ENCODE measurements around the gene GINS1. TPM values are rescaled to one million over a fixed set of nuclear protein-coding genes. Genes with fewer than 3 reads are reported as not detected.
A peak's percentile ranks its signal among the peaks of the same experiment; 100 is the strongest.
"Not testable (repeated sequence)": the region's sequence is repeated elsewhere in the genome, so short reads cannot be mapped to it uniquely, and the experiment has no call there.

The GINS1 gene
- total and polyA plus RNA-seq, 12 donors: 0.30 to 7.0 (median 1.2) TPM

GRCh38 chr20:25397821-25398220, 9.7 kb upstream of the GINS1 start:
- DNase-seq: no peak
- Histone ChIP-seq H3K27ac (no peak overlapping the region), H3K4me3 (no peak overlapping the region), H3K4me1 (replicated peaks in 1 of 2) (no peaks in the 10 kb centered on the region), H3K27me3 (no peaks in the 10 kb centered on the region), H3K9me3 (replicated peaks in 1 of 3) (no peaks in the 10 kb centered on the region), H3K36me3 (replicated peaks in 1 of 2) (no peaks in the 10 kb centered on the region)
- TF ChIP-seq, protein P1, sequence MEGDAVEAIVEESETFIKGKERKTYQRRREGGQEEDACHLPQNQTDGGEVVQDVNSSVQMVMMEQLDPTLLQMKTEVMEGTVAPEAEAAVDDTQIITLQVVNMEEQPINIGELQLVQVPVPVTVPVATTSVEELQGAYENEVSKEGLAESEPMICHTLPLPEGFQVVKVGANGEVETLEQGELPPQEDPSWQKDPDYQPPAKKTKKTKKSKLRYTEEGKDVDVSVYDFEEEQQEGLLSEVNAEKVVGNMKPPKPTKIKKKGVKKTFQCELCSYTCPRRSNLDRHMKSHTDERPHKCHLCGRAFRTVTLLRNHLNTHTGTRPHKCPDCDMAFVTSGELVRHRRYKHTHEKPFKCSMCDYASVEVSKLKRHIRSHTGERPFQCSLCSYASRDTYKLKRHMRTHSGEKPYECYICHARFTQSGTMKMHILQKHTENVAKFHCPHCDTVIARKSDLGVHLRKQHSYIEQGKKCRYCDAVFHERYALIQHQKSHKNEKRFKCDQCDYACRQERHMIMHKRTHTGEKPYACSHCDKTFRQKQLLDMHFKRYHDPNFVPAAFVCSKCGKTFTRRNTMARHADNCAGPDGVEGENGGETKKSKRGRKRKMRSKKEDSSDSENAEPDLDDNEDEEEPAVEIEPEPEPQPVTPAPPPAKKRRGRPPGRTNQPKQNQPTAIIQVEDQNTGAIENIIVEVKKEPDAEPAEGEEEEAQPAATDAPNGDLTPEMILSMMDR (IDR thresholded peaks at IDR 0.05): no peak
- no peak for TF ChIP-seq POLR2A (IDR thresholded peaks at IDR 0.05)
- intact Hi-C loops (cut with DNase I): loop anchor here (5.0 to 10.0 kb wide), 6 partner anchors 101 to 406 kb away; partner anchors contain the start of gene APMAP (in 1 of the 2)
- 52 to 67% (median 64%) methylated on average over 1 of the region's 1 CpG for WGBS, 4 donors

- Histone ChIP-seq H3K4me3 (no peak overlapping the region), H3K27me3 (no peaks in the 10 kb centered on the region), H3K36me3 (replicated peaks in 1 of 2) (no peaks in the 10 kb centered on the region), H3K4me1 (replicated peaks in 1 of 2) (no peaks in the 10 kb centered on the region), H3K9me3 (replicated peaks in 1 of 3) (no peaks in the 10 kb centered on the region), H3K27ac (no peak overlapping the region)
- 38 to 47% (median 42%) methylated on average over 4 of the region's 4 CpGs for WGBS, 4 donors
- TF ChIP-seq, protein P1 (IDR thresholded peaks at IDR 0.05): no peak
- TF ChIP-seq POLR2A (IDR thresholded peaks at IDR 0.05): no peak
- no peak for DNase-seq
- intact Hi-C loops (cut with DNase I): loop anchor here (5.0 to 10.0 kb wide), 6 partner anchors 101 to 406 kb away; partner anchors contain the start of gene APMAP (in 1 of the 2)
These were observed 9.0 kb upstream of the GINS1 start for GRCh38 chr20:25398376-25399036.

- TF ChIP-seq, protein P1 (IDR thresholded peaks at IDR 0.05): peak; percentile 30 to 78 (median 66)
- no peak for TF ChIP-seq POLR2A (IDR thresholded peaks at IDR 0.05)
- DNase-seq: peak; percentile 27 to 82 (median 36)
- H3K27ac ChIP-seq: no peak overlapping the region
- no peak overlapping the region for H3K4me3 ChIP-seq
- no peaks in the 10 kb centered on the region for H3K9me3 ChIP-seq (replicated peaks in 1 of 3)
- WGBS, 4 donors: 8 to 14% (median 11%) methylated on average over 5 of the region's 5 CpGs
- H3K4me1 ChIP-seq (replicated peaks in 1 of 2): no peaks in the 10 kb centered on the region
- no peaks in the 10 kb centered on the region for H3K27me3 ChIP-seq
- intact Hi-C loops (cut with DNase I): loop anchor here (5.0 to 10.0 kb wide), 6 partner anchors 102 to 407 kb away; partner anchors contain the start of gene APMAP (in 1 of the 2)
- no peaks in the 10 kb centered on the region for H3K36me3 ChIP-seq (replicated peaks in 1 of 2)
These were observed 8.4 kb upstream of the GINS1 start for GRCh38 chr20:25399037-25399430.

DNA sequence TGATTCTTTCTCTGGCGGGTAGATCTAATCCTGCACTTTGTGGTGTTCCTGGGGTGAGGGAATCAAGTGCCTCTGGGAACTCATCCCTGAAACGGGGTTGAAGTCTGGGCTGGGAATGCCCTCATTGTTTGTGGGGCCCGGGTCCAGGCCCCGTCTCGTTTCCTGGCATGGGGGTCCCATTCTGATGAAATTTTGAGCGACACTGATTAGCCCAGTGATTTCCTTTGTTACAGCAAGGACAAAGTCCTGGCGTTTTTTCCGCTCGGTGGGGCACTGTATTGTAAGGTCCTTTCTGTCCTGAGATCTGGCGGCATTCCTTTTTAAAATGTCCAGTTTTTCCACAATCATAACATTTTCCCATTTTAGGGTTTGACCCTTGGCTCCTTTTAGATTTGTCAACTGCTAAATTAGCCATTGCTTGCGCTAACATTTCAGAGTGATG, 7.2 kb upstream of the GINS1 start:
- WGBS, 4 donors: 64 to 77% (median 71%) methylated on average over 10 to 11 of the region's 11 CpGs
- H3K27ac ChIP-seq; H3K4me3 ChIP-seq; H3K27me3 ChIP-seq; H3K9me3 ChIP-seq (replicated peaks in 1 of 3); intact Hi-C loops (cut with DNase I); H3K36me3 ChIP-seq (replicated peaks in 1 of 2); H3K4me1 ChIP-seq (replicated peaks in 1 of 2); DNase-seq: not testable (repeated sequence)

DNA sequence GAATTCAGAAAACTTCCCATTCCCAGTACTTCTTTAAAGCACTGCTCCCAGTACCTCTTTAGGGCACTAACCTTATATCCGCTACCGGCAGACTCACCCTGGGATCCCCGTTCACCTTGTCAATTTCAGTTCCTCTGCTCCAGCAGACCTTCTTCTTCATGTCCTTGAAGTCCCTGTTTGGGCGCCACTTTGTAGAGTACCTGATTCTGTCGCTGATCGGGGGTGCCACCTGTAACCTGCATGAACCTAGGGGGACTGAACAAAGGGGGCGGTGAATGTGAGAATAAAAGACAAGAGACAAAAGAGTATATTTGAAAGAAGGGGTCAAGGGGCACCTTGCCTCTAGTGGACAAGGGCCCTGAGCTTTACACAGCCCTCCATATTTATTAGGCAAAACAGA, 4.9 kb upstream of the GINS1 start:
- no peaks in the 10 kb centered on the region for H3K27me3 ChIP-seq
- no peaks in the 10 kb centered on the region for H3K9me3 ChIP-seq (replicated peaks in 1 of 3)
- intact Hi-C loops (cut with DNase I): no loop called here
- no peaks in the 10 kb centered on the region for H3K4me1 ChIP-seq (replicated peaks in 1 of 2)
- DNase-seq: no peak
- TF ChIP-seq, protein P1 (IDR thresholded peaks at IDR 0.05): no peak
- TF ChIP-seq POLR2A (IDR thresholded peaks at IDR 0.05): no peak
- WGBS, 4 donors: 93 to 98% (median 95%) methylated on average over 7 of the region's 7 CpGs
- H3K27ac ChIP-seq: no peak overlapping the region
- no peak overlapping the region for H3K4me3 ChIP-seq
- H3K36me3 ChIP-seq (replicated peaks in 1 of 2): no peaks in the 10 kb centered on the region
